Measurements from ENCODE around the gene PSMD12.

Gene PSMD12

DNA sequence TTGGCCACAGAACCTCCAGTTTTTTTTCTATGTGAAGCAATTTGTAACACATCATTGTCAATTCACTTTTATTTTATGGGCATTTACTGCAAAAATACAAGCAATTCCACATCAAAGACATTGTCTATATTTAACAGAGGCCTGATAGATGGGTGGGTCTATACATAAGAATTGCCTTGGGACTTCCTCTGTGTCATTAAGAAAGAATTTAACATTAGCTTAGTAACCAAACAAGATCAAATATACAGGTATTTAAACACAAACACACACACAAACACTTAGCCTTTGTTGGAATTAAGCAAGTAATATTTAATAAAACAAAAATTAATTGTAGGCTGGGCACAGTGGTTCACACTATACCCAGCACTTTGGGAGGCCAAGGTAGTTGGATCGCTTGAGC, 6.4 kb upstream of the PSMD12 start:
- no peak for DNase-seq (ENCODE audit: low read depth)
- TF ChIP-seq, protein P1, sequence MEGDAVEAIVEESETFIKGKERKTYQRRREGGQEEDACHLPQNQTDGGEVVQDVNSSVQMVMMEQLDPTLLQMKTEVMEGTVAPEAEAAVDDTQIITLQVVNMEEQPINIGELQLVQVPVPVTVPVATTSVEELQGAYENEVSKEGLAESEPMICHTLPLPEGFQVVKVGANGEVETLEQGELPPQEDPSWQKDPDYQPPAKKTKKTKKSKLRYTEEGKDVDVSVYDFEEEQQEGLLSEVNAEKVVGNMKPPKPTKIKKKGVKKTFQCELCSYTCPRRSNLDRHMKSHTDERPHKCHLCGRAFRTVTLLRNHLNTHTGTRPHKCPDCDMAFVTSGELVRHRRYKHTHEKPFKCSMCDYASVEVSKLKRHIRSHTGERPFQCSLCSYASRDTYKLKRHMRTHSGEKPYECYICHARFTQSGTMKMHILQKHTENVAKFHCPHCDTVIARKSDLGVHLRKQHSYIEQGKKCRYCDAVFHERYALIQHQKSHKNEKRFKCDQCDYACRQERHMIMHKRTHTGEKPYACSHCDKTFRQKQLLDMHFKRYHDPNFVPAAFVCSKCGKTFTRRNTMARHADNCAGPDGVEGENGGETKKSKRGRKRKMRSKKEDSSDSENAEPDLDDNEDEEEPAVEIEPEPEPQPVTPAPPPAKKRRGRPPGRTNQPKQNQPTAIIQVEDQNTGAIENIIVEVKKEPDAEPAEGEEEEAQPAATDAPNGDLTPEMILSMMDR (IDR thresholded peaks at IDR 0.05; ENCODE audit: control insufficient read depth, insufficient read depth, low read depth, low read length, missing control alignments) = no peak

DNA sequence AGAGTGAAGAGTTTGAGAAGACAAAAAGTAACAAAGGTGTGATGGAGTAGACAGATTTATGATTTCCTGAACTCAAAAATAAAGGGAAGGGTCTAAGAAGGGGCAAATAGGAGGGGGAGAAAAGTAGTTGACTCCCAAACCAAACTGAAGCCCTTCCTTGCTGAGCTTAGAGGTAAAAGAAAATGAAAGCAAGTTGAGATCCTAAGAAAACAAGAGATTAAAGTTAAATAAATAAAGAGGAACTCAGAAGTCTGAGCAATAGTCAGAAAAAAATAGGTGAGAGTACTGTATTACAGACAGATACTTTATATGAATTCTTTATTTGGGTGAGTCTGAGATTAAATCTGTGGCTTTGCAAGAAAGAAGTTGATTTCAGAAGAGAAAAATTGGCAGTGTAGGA, 3.3 kb upstream of the PSMD12 start:
- no peak for DNase-seq (ENCODE audit: low read depth)

More for the DNA sequence above, 6.4 kb upstream of the PSMD12 start:
- no peak overlapping the region for H3K4me3 ChIP-seq (ENCODE audit: control insufficient read depth, low read depth, low read length)

DNA sequence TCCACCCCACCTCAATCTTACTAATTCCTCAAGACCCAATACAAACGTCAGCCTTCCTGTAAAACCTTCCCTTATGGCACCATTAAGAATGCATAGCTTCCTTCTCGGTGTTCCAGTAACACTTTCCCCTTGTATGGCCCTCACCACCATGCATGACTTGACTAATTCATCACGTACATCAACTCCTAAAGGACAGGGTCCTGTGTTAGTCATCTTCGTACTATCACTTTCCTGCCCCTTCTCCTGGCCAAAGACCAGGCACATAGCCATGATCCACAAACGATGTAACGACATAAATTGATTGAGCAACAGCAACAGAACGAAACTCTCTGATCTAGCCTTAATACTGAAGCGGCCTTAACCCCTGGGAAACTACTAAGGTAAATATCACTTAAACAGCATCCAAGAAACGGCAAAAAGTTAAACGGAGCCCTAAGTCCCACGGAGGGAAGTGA, 612 bp downstream of the PSMD12 start:
- H3K4me3 ChIP-seq (ENCODE audit: control insufficient read depth, low read depth, low read length) = peak overlapping the region; percentile 90
- no peak for DNase-seq (ENCODE audit: low read depth)
- TF ChIP-seq, protein P1 (IDR thresholded peaks at IDR 0.05; ENCODE audit: control insufficient read depth, insufficient read depth, low read depth, low read length, missing control alignments) = no peak

More for the DNA sequence above, 3.3 kb upstream of the PSMD12 start:
- no peak overlapping the region for H3K4me3 ChIP-seq (ENCODE audit: control insufficient read depth, low read depth, low read length)
- TF ChIP-seq, protein P1 (IDR thresholded peaks at IDR 0.05; ENCODE audit: control insufficient read depth, insufficient read depth, low read depth, low read length, missing control alignments) = no peak

DNA sequence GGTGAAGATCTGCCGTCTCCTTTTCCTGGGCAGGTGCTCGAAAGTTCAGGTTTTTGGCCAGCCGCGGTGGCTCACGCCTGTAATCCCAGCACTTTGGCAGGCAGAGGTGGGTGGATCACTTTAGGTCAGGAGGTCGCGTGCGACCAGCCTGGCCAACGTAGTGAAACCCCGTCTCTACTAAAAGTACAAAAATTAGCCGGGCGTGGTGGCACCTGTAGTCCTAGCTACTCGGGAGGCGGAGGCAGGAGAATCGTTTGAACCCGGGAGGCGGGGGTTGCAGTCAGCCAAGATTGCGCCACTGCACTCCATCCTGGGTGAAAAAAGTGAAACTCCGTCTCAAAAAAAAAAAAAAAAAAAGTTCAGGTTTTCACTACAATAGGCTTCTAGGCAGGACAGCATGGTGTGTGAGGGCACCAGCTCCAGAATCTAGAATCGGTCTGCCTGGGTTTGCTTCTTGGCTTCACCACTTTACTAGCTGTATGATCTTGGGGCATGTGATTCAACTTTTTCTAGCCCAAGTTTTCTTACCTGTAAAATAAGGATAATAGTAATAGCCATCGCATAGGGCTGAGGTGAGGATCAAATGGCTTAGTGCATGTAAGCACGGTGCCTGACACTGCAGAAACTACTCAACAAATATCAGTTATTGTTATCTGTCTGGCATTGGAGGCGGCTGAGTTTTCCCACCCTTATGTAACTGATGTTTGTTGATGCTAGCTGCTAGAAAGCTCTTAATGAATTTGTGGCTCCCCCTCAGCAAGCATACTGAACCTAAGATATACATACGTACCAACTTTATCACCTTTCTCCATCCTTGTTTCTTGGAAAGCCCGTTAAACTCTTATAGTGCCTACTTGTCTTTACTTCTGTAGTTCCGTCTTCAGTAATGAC, 1.3 kb downstream of the PSMD12 start:
- H3K4me3 ChIP-seq (ENCODE audit: control insufficient read depth, low read depth, low read length) = peak overlapping the region; percentile 90
- TF ChIP-seq, protein P1 (IDR thresholded peaks at IDR 0.05; ENCODE audit: control insufficient read depth, insufficient read depth, low read depth, low read length, missing control alignments) = no peak
- DNase-seq (ENCODE audit: low read depth) = no peak

DNA sequence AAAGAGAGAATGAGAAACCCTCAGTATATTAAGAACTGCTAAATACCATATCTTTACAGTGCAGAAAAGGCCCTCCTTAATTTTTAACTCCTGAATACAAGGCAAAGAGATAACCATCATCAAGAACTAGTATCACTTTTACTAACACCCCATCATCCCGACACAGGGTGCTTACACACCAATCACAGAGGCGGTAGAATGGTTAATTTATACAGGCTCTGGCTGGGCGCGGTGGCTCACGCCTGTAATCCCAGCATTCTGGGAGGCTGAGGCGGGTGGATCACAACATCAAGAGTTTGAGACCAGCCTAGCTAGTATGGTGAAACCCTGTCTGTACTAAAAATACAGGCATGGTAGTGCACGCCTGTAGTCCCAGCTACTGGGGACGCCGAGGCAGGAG, 4.2 kb downstream of the PSMD12 start:
- DNase-seq (ENCODE audit: low read depth) = no peak
- H3K4me3 ChIP-seq (ENCODE audit: control insufficient read depth, low read depth, low read length) = no peak overlapping the region
- TF ChIP-seq, protein P1 (IDR thresholded peaks at IDR 0.05; ENCODE audit: control insufficient read depth, insufficient read depth, low read depth, low read length, missing control alignments) = no peak

DNA sequence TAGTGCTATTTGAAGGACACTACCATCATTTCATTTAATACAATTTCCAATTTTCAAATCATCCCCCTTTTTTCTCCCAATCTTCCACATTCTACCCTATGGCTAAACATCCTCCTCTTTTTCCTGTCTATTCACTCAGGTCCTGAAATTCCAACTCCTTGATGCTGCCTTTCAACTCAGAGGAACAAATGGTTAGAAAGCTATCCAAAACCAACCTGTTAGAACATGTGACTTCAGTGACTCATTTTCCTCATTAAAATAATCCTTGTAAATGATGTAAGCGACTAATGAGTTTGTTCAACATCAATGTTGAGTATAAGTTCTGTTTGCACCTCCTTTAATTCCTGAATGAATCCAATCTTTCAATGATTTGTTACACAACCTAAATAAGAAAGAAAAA, 5.5 kb downstream of the PSMD12 start:
- no peak overlapping the region for H3K4me3 ChIP-seq (ENCODE audit: control insufficient read depth, low read depth, low read length)
- no peak for DNase-seq (ENCODE audit: low read depth)
- TF ChIP-seq, protein P1 (IDR thresholded peaks at IDR 0.05; ENCODE audit: control insufficient read depth, insufficient read depth, low read depth, low read length, missing control alignments) = no peak
